ENCODE measurements around the gene MAP4K5.

MAP4K5 gene

GRCh38 chr14:50371546-50371945 is 160.8 kb downstream of the MAP4K5 start:
- no peaks in the 10 kb centered on the region for H3K36me3 ChIP-seq (replicated peaks; ENCODE audit: insufficient read depth, low read length)
- H2AFZ ChIP-seq (ENCODE audit: low read length), result no peak overlapping the region
- no peak for DNase-seq
- no peaks in the 10 kb centered on the region for H3K4me1 ChIP-seq (ENCODE audit: low read length)
- H3K4me2 ChIP-seq (ENCODE audit: low read depth, low read length), result no peak overlapping the region
- no peaks in the 10 kb centered on the region for H3K9me2 ChIP-seq (replicated peaks; ENCODE audit: insufficient read depth, low read length)
- no peaks in the 10 kb centered on the region for H4K20me1 ChIP-seq (ENCODE audit: insufficient read depth, low read length)
- no peaks in the 10 kb centered on the region for H3F3A ChIP-seq (ENCODE audit: insufficient read depth, low read length)
- TF ChIP-seq CTCF (IDR thresholded peaks at IDR 0.05; ENCODE audit: low read length) (no peak), EZH2 (optimal IDR thresholded peaks at IDR 0.05; ENCODE audit: low read depth, low read length) (no peak), EZH2phosphoT487 (IDR thresholded peaks at IDR 0.05; ENCODE audit: low read length) (no peak)
- H3K79me2 ChIP-seq (ENCODE audit: low read length), result no peaks in the 10 kb centered on the region
- no peak overlapping the region for H3K4me3 ChIP-seq (ENCODE audit: low read length)
- no peaks in the 10 kb centered on the region for H3K27me3 ChIP-seq (replicated peaks; ENCODE audit: insufficient read depth, low read length)
- no peak overlapping the region for H3K27ac ChIP-seq (ENCODE audit: low read length)
- no peak overlapping the region for H3K9ac ChIP-seq (ENCODE audit: low read length)
- no peaks in the 10 kb centered on the region for H3K9me3 ChIP-seq (replicated peaks; ENCODE audit: insufficient read depth, low read length)
